ENCODE measurements around the gene SSR1.
"Not testable (repeated sequence)": the region's sequence is repeated elsewhere in the genome, so short reads cannot be mapped to it uniquely, and the experiment has no call there.

The SSR1 gene

DNA sequence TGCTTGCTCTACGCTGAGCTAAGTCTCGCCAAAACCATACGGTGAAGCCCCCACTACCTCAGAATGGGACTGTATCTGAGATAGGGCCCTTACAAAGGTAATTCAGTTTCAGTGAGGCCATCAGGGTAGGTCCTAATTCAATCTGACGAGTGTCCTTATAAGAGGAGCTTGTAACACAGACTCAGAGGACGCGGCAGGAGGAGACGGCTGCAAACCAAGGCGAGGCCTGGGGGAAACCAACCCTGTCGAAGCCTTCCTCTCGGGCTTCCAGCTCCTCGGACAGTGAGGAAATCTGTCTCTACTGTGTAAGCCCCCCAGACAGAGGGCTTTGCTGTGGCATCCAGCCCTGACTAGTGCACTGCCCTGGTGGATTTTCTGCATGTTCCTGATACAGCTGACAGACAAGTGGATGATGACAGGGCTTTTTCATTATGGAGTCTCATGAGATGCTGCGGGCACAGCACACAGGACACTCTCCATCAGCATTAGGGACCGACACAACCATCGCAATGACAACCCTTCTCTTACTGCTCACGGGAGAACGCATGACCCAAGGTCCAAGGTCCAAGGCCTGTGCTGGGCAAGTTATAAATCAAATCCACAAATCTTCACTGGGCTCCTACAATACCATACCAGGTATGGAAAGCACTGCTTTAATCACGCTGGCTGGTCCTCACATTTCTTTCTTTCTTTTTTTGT, 48.2 kb downstream of the SSR1 start:
- no peak for DNase-seq (ENCODE audit: low spot score)
- Mint-ChIP-seq H3K27me3 (ENCODE audit: low read depth) (peaks cover 16% of the 10 kb centered on the region), H3K36me3 (ENCODE audit: low read depth) (no peaks in the 10 kb centered on the region), H3K4me1 (ENCODE audit: low read depth) (peaks cover 13% of the 10 kb centered on the region), H3K27ac (no peak overlapping the region), H3K4me3 (no peak overlapping the region), H3K9me3 (no peaks in the 10 kb centered on the region)

DNA sequence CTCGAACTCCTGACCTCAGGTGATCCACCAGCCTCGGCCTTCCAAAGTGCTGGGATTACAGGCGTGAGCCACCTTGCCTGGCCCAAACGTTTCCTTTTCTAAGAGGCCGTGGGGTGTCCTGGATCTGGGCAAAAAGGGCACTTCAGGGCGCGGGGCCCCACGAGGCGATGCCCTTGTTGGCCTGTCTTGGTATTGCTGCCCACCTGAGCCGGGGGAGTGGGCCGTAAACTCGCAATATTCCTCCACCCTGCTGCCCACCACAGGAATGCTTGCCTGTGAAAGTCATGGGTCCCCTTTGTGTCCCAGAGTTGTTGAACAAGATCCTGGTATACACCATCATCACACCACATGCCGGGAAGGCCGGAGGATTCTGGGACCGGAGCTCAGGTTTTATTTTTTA, 49.0 kb downstream of the SSR1 start:
- Mint-ChIP-seq H3K9me3 (no peaks in the 10 kb centered on the region), H3K36me3 (ENCODE audit: low read depth) (no peaks in the 10 kb centered on the region)

DNA sequence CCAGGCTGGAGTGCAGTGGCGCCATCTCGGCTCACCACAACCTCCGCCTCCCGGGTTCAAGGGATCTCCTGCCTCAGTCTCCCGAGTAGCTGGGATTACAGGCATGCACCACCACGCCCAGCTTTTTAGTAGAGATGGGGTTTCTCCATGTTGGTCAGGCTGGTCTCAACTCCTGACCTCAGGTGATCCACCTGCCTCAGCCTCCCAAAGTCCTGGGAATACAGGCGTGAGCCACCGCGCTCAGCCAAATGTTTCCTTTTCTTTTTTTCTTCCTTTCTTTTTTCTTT, 49.5 kb downstream of the SSR1 start:
- not testable (repeated sequence) for DNase-seq (ENCODE audit: low spot score); H3K36me3 Mint-ChIP-seq (ENCODE audit: low read depth); H3K27ac Mint-ChIP-seq; H3K4me3 Mint-ChIP-seq; H3K9me3 Mint-ChIP-seq
- Mint-ChIP-seq H3K4me1 (ENCODE audit: low read depth) (peaks cover 13% of the 10 kb centered on the region), H3K27me3 (ENCODE audit: low read depth) (peaks cover 24% of the 10 kb centered on the region)

More for the DNA sequence above, 49.0 kb downstream of the SSR1 start:
- Mint-ChIP-seq H3K4me1 (ENCODE audit: low read depth) (peaks cover 13% of the 10 kb centered on the region), H3K4me3 (no peak overlapping the region), H3K27ac (no peak overlapping the region), H3K27me3 (ENCODE audit: low read depth) (peaks cover 24% of the 10 kb centered on the region)
- no peak for DNase-seq (ENCODE audit: low spot score)

DNA sequence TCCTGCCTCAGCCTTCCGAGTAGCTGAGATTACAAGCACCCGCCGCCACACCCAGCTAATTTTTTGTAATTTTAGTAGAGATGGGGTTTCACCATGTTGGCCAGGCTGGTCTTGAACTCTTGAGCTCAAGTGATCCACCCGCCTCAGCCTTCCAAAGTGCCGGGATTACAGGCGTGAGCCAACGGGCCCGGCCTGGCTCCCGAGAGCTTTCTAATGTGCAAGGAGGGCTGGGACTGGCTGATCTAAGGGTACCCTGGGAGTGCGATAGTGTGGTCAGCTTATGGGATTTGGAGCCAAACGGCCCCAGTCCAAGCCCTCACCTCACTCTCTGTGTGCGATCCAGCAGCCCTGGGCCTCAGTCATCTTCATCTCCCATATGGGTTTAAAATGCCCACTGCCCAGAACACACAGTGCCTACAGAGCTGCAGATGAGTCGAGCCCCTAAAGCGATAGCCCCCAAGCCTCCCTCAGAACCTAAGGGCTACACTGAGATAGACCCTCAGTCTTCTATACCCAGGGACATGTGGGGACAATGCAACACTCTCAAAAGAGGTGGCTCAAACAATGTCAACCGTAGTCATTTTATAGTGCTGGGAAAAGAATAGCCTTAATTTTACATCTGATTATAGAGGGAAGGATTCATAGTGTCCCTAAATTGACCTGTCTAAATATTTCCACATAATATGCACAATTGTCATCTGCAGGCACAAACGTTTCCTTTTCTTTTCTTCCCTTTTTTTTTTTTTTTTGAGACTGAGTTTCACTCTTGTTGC, 50.1 kb downstream of the SSR1 start:
- H3K27ac Mint-ChIP-seq = no peak overlapping the region
- no peaks in the 10 kb centered on the region for H3K36me3 Mint-ChIP-seq (ENCODE audit: low read depth)
- peak overlapping the region; percentile 83 for H3K4me3 Mint-ChIP-seq
- H3K4me1 Mint-ChIP-seq (ENCODE audit: low read depth) = peaks cover 13% of the 10 kb centered on the region
- DNase-seq (ENCODE audit: low spot score) = no peak
- H3K9me3 Mint-ChIP-seq = no peaks in the 10 kb centered on the region
- peaks cover 24% of the 10 kb centered on the region for H3K27me3 Mint-ChIP-seq (ENCODE audit: low read depth)

DNA sequence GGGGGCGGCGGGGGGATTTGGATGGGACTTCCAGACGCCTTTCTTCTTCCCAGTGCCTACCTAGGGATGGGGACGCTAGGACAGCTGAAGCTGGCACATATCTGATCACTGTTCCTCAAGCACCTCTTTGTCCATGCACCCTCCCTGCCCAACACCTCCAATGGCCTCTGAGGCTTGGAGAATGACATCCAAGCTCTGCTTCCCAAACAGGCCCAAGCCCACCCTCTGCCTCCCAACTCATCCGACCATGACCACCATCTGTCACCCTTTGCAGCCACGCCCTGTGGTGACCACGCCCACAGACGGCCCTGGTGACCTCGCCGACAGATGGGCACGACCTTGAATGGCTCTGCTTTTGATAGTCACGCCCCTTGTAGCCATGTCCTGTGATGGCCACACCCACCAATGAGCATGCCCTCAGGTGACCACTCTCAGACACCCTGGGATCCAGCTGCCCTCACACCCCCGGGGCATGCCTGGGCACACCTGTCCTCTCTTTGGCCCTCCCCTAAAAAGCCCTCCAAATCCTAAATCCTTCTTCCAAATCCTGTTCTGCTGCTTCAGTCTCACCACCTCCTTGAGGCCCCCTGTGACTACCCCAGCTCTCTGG, 51.0 kb downstream of the SSR1 start:
- Mint-ChIP-seq H3K4me3 (peak overlapping the region; percentile 83), H3K4me1 (ENCODE audit: low read depth) (peaks cover 13% of the 10 kb centered on the region), H3K27ac (no peak overlapping the region), H3K27me3 (ENCODE audit: low read depth) (peaks cover 24% of the 10 kb centered on the region), H3K36me3 (ENCODE audit: low read depth) (no peaks in the 10 kb centered on the region), H3K9me3 (no peaks in the 10 kb centered on the region)
- DNase-seq (ENCODE audit: low spot score) = no peak

DNA sequence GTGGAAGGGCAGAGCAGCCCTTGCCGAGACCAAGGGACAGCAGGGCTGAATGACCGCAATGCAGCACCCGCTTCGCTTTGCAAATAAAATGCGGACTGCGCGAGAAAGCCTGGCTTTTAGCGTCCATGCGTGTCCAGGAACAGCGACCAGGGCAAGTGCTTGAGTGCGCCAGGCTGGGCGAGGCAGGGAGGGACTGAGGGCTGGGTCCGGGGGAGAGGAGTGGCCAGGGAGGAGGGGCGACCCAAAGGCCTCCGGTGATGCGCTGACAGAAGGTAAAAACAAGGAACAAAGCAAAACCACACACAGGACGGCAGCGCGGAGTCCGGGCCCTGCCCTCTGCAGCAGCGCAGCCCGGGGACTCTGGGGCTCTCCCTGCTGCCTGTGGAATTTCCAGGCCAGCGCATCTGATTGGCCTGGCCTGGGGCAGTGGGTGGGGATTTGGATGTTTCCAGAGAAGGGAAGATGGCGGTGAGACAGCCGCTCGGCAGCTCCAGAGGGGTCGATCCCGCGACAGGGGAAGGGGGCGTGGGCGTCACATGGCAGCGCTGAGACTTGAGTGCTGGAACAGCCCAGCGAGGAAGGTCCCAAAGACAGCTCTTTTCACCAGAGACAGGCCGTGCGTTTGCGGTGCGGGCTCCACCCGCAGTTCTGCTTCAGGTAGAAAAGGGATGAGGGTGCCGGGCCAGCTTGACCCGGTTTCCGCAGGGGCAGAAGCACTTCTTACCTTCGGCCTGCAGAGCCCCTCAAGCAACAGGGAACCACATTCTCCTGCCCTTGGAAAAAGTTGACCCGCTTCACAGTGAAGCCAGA, 51.8 kb downstream of the SSR1 start:
- peak overlapping the region; percentile 28 for H3K27ac Mint-ChIP-seq
- H3K4me3 Mint-ChIP-seq = peak overlapping the region; percentile 83
- peaks cover 13% of the 10 kb centered on the region for H3K4me1 Mint-ChIP-seq (ENCODE audit: low read depth)
- DNase-seq (ENCODE audit: low spot score) = peak; percentile 68
- peaks cover 4% of the 10 kb centered on the region for H3K9me3 Mint-ChIP-seq
- H3K27me3 Mint-ChIP-seq (ENCODE audit: low read depth) = peaks cover 24% of the 10 kb centered on the region
- H3K36me3 Mint-ChIP-seq (ENCODE audit: low read depth) = no peaks in the 10 kb centered on the region

DNA sequence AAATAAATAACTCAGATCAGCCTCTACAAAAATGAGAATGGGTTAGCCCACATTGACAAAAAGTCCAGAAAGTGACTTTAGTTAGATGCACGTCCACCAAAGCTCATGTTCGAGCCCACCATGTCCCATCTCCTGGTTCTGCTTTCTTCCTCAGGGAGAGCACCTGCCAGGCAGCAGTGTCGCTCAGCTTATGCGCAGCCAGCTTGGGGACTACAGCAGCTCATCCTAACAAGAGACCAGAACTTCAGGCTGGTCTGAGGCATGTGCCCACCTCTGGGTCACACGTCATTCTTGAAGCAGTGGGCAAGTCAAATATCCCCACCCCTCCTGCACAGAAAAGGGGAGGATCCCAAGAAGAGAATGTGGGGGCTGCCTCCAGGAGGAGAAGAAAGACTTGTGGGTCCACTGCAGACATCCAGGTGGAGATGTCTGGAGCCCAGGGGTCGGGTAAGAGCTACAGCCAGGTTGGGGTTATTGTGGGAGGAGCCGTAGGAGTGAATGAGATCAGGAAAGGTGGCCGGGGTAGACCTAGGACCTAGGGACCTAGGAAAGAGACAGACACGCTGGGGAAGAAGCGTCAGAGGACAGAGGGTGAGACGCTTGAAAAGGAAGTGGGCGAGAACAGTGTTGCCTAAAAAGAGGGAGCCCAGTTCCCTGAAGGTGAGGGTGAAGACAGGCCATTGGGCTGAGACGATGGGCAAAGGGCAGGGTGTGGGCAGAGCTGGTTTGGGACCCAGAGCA, 52.5 kb downstream of the SSR1 start:
- Mint-ChIP-seq H3K4me3 (peak overlapping the region; percentile 83), H3K27ac (peak overlapping the region; percentile 28), H3K4me1 (ENCODE audit: low read depth) (peaks cover 13% of the 10 kb centered on the region), H3K9me3 (peaks cover 4% of the 10 kb centered on the region), H3K36me3 (ENCODE audit: low read depth) (no peaks in the 10 kb centered on the region), H3K27me3 (ENCODE audit: low read depth) (peaks cover 24% of the 10 kb centered on the region)
- DNase-seq (ENCODE audit: low spot score) = no peak

DNA sequence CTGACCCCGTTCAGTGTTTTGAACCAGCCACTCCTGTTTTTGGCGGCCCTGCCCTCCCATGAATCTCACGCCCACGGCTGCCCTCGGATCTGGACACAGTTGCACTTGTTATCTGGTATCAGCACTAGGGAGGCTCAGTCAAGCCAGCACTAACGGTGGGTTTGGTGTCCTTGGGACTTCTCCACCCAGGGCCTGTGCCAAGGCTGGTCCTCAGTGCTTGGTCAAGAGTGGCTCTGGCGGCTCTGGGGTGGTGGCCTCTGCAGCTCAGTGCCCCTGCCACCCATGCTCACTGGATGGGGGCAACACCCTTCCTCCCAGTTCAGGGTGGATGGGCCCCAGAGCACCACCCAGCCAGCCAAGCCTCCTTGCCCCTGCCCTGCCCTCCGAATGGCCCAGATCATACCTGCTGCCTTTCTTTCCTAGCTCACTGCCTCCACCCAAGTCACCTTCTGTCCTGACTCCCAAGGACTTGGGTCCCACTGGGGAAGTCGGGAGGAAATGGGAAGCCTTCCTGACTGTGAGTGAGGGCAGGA, 54.7 kb downstream of the SSR1 start:
- peaks cover 24% of the 10 kb centered on the region for H3K27me3 Mint-ChIP-seq (ENCODE audit: low read depth)
- H3K4me3 Mint-ChIP-seq = no peak overlapping the region
- DNase-seq (ENCODE audit: low spot score) = no peak
- no peaks in the 10 kb centered on the region for H3K36me3 Mint-ChIP-seq (ENCODE audit: low read depth)
- H3K27ac Mint-ChIP-seq = no peak overlapping the region
- H3K4me1 Mint-ChIP-seq (ENCODE audit: low read depth) = peaks cover 13% of the 10 kb centered on the region
- peaks cover 7% of the 10 kb centered on the region for H3K9me3 Mint-ChIP-seq

DNA sequence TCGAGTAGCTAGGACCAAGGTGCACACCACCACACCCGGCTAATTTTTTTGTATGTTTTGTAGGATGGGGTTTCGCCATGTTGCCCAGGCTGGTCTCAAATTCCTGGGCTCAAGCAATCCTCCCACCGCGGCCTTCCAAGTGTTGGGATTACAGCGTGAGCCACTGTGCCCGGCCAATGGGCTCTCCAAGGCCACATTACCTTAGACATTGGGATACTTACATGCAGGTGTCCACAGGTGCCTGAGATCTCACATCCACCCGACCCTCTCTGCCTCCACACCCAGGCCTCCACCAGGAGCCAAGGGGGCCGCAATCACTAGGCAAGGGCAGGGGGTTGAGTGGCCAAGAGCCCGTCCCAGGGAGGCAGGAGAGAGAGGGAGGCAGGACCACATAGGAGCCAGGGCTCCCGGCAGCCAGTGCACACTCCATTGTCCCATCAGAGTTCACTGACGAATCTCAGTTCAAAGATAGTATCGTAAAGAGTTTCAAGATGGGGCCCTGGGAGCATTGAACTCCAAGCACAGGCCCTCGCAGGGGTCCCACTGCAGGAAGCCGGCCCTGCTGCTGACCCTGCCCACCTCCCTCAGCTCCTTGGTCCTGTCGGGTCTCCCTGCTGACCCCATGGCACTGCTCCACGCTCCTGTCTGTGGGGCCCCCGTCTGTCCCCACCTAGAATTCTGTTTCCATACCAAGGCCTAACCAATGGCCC, 55.3 kb downstream of the SSR1 start:
- Mint-ChIP-seq H3K4me3 (no peak overlapping the region), H3K9me3 (peaks cover 7% of the 10 kb centered on the region), H3K27me3 (ENCODE audit: low read depth) (peaks cover 24% of the 10 kb centered on the region), H3K27ac (no peak overlapping the region), H3K4me1 (ENCODE audit: low read depth) (peaks cover 13% of the 10 kb centered on the region), H3K36me3 (ENCODE audit: low read depth) (no peaks in the 10 kb centered on the region)
- DNase-seq (ENCODE audit: low spot score) = no peak

DNA sequence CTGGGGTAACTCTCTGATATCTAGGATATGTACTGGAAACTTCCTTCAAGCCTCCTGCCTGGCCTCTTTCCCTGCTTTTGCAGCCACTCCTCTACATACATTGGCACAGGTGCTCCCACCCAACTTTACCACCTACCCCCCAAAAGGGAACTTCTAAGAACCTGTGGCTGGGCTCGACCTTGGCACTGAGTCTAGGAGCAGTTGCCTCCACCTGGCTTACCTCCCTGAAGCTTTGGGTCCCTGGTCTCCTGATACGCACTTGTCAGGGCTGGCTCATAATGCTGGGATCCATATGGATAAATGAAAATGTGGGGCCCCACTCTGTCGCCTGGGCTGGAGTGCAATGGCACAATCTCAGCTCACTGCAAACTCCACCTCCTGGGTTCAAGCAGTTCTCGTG, 56.2 kb downstream of the SSR1 start:
- H3K4me1 Mint-ChIP-seq (ENCODE audit: low read depth) = peaks cover 10% of the 10 kb centered on the region
- no peaks in the 10 kb centered on the region for H3K36me3 Mint-ChIP-seq (ENCODE audit: low read depth)
- H3K4me3 Mint-ChIP-seq = no peak overlapping the region
- H3K27ac Mint-ChIP-seq = no peak overlapping the region
- DNase-seq (ENCODE audit: low spot score) = no peak
- H3K9me3 Mint-ChIP-seq = peaks cover 7% of the 10 kb centered on the region
- H3K27me3 Mint-ChIP-seq (ENCODE audit: low read depth) = peaks cover 21% of the 10 kb centered on the region

DNA sequence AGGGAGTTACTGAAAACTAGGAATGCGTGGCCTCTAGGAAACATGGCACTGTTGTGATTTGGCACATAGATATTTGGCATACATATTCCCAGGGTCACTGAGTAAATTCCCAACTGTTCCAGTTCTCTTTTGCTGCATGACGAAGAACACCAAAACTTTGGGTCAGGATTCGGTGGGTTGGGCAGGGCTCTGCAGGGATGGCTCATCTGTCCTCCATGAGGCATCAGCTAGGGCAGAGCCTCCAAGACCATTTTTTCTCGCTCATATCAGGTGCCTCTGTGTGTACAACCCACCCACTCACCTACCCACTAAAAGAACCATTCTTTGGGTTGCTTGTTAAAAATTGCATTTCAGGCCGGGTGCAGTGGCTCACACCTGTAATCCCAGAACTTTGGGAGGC, 57.1 kb downstream of the SSR1 start:
- no peak overlapping the region for H3K27ac Mint-ChIP-seq
- no peak for DNase-seq (ENCODE audit: low spot score)
- H3K27me3 Mint-ChIP-seq (ENCODE audit: low read depth) = peaks cover 16% of the 10 kb centered on the region
- H3K4me3 Mint-ChIP-seq = no peak overlapping the region
- H3K4me1 Mint-ChIP-seq (ENCODE audit: low read depth) = peaks cover 6% of the 10 kb centered on the region
- H3K36me3 Mint-ChIP-seq (ENCODE audit: low read depth) = no peaks in the 10 kb centered on the region
- peaks cover 7% of the 10 kb centered on the region for H3K9me3 Mint-ChIP-seq

DNA sequence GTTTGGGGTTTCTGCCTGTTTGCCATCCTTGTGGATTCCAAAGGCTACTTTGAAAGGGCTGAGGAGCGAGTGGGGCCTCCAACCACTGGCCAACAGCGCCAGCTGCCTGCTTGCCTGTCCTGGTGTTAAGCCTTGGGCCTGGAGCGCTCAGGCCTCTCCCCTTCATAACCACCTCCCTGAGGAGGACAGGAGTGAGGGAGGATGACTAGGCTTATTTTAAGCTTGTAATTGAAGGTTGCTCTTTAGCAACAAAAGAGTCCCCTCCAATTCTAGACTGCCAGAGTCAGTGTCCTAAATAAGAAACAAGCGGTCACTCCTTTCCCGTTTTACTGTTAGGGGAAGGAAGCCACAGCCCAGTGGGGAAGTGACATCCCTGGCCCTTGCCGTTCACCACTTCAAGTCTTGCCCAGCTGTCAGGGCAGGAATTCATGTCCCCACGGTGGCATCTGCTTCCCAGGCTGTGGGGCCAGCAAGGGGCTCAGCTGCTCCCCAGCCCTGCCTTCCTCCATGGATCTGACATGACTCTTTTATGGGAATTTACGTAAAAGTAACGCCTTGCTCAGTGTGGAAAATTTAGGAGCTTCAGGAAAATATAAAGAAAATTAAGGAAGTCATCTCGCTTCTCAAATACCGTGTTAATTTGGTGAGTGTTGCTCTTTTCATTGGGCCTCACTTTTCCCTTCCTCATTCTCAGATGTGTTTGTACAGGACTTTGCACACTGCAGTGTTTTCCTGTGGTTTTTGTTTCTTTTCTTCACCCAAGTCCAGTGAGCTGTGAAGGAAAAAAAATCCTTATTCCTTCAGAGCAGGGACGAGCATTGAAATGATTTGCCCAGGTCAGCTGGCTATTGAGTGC, 57.8 kb downstream of the SSR1 start:
- Mint-ChIP-seq H3K27ac (no peak overlapping the region), H3K4me3 (no peak overlapping the region), H3K9me3 (peaks cover 7% of the 10 kb centered on the region)

More for the DNA sequence above, 57.8 kb downstream of the SSR1 start:
- H3K4me1 Mint-ChIP-seq (ENCODE audit: low read depth) = no peaks in the 10 kb centered on the region
- H3K36me3 Mint-ChIP-seq (ENCODE audit: low read depth) = peaks cover 2% of the 10 kb centered on the region
- no peak for DNase-seq (ENCODE audit: low spot score)
- H3K27me3 Mint-ChIP-seq (ENCODE audit: low read depth) = peaks cover 9% of the 10 kb centered on the region
